HepG2 (cell line): Measurements from ENCODE around the gene RASD1. TPM values are rescaled to one million over a fixed set of nuclear protein-coding genes. Genes with fewer than 3 reads are reported as not detected.

ENCODE experiments used
- CCDC6 ChIP-seq: sonication (generic); formaldehyde crosslinking; IDR thresholded peaks from 2 replicates; pipeline ENCODE4 v1.8.1; 2022; ENCODE audit warnings: mild to moderate bottlenecking, missing genetic modification reagents, moderate library complexity
- FOXJ3 ChIP-seq: sonication (generic); formaldehyde crosslinking; IDR thresholded peaks from 2 replicates; pipeline ENCODE4 v1.4.0; 2020; ENCODE audit warnings: missing genetic modification reagents, mild to moderate bottlenecking, borderline replicate concordance
- GABPA ChIP-seq, 2 experiments: IDR thresholded peaks; 2 replicates each; pipeline ENCODE4 v1.6.1; 2011 to 2016; ENCODE audit warnings: low read depth in 2 of 2, low read length in 1 of 2, missing biosample characterization in 1 of 2, missing genetic modification characterization in 1 of 2
- HIVEP1 ChIP-seq: sonication (generic); formaldehyde crosslinking; IDR thresholded peaks from 2 replicates; pipeline ENCODE4 v1.4.0; 2020; ENCODE audit warnings: mild to moderate bottlenecking, missing genetic modification reagents
- SKIL ChIP-seq: sonication (generic); formaldehyde crosslinking; IDR thresholded peaks from 2 replicates; pipeline ENCODE4 v1.8.0; 2022; ENCODE audit warnings: missing genetic modification reagents, mild to moderate bottlenecking, moderate library complexity, borderline replicate concordance
- SP5 ChIP-seq: IDR thresholded peaks from 2 replicates; pipeline ENCODE4 v1.6.1; 2016; ENCODE audit warnings: low read depth, borderline replicate concordance
- TBX2 ChIP-seq: sonication (generic); formaldehyde crosslinking; IDR thresholded peaks from 2 replicates; pipeline ENCODE4 v1.5.0; 2020; ENCODE audit warnings: missing genetic modification reagents, mild to moderate bottlenecking, borderline replicate concordance
- TEF ChIP-seq: sonication (generic); formaldehyde crosslinking; IDR thresholded peaks from 2 replicates; pipeline ENCODE4 v1.5.0; 2020; ENCODE audit warnings: missing genetic modification reagents
- polyA plus RNA-seq, 8 experiments: library from polyadenylated mRNA; depleted of rRNA in 3 of 8; stranded (reverse) in 7 of 8; unstranded in 1 of 8; fragments of >200 nt; fragmentation: Illumina TruSeq in 4 of 8; extraction: Trizol in 4 of 8; gene quantifications; 2 replicates each; pipeline versions ENCODE4 v1.2.1 to v1.2.3, GENCODE V29; 2011 to 2016; ENCODE audit warnings: low read depth in 4 of 8, missing spikeins in 1 of 8, mixed read lengths in 1 of 8; ENCODE audit not compliant: insufficient read depth in 1 of 8
- total RNA-seq, 5 experiments: library from RNA; depleted of rRNA; stranded (reverse); fragments of >200 nt; fragmentation: Illumina TruSeq; extraction: Trizol; gene quantifications; 2 replicates each; pipeline ENCODE4 v1.2.3, GENCODE V29; 2016; ENCODE audit warnings: low read depth in 1 of 5
- TF ChIP-seq, protein P1 (sequence below), 2 experiments: fragments of 450-650 bp in 1 of 2; sonication (generic) in 1 of 2; formaldehyde crosslinking in 1 of 2; IDR thresholded peaks; 2 replicates each; pipeline versions ENCODE4 v1.6.1 to v1.8.0; 2016 to 2022; ENCODE audit warnings: antibody characterized with exemption in 1 of 2, mild to moderate bottlenecking in 1 of 2, missing genetic modification reagents in 1 of 2
- TF ChIP-seq, protein P2 (sequence below): IDR thresholded peaks from 2 replicates; pipeline ENCODE4 v1.6.1; 2016; ENCODE audit warnings: low read depth
- TF ChIP-seq, protein P3 (sequence below): sonication (generic); formaldehyde crosslinking; IDR thresholded peaks from 2 replicates; pipeline ENCODE4 v1.9.0; 2022; ENCODE audit warnings: low read depth, missing genetic modification reagents

The RASD1 gene
- total and polyA plus RNA-seq, 2 of the 13 experiments (the other 11 are each of a cell fraction or from before 2014, with no cell fraction given): 1.6 to 4.2 TPM

DNA sequence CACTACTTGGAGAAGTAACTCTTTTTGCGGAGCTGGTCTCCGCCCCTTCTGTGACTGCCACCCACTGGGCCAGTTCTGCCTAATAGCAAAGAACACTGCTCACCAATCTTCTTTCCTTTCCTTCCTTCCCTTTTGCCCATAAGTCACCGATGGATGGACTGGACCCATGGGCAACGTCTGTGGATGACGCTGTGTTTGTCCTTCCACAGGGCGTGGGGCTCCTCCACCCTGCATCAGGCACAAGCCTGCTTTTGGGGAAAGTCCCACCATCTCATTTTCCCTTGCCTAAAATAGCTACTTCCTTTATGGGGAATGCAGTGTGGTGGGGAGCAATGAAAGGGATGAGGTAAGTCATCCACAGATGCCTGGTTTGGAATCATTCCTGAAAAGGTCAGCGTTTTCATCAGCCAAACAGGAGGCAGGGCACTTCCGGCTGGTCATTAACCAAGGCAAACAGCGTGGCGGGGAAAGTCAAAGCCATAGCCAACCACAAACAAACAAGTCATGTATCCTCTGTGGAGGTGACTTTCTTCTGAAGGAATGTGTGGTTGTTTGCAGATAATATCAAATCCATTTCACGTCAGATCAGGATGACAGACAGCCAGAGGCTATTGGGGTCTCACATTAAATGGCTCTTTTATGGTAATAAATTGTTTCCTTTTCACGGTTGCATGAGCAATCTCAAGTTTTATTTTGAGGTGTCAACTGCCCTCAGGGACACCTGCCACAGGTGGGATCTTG, 50.1 kb downstream of the RASD1 start (continued):
- TF ChIP-seq FOXJ3 (CRISPR knock-in tag): peak; percentile 97
- peak; percentile 96 for TF ChIP-seq SKIL (CRISPR knock-in tag)
- TF ChIP-seq GABPA (IDR thresholded peaks at IDR 0.05; ENCODE audit: low read depth, low read length): no peak
- TF ChIP-seq GABPA (CRISPR knock-in tag; IDR thresholded peaks at IDR 0.05; ENCODE audit: low read depth): peak; percentile 85
- TF ChIP-seq CCDC6 (CRISPR knock-in tag): peak; percentile 58; the same call in 1 of the 2 replicates
- TF ChIP-seq TBX2 (CRISPR knock-in tag): peak; percentile 88
- TF ChIP-seq, protein P1, sequence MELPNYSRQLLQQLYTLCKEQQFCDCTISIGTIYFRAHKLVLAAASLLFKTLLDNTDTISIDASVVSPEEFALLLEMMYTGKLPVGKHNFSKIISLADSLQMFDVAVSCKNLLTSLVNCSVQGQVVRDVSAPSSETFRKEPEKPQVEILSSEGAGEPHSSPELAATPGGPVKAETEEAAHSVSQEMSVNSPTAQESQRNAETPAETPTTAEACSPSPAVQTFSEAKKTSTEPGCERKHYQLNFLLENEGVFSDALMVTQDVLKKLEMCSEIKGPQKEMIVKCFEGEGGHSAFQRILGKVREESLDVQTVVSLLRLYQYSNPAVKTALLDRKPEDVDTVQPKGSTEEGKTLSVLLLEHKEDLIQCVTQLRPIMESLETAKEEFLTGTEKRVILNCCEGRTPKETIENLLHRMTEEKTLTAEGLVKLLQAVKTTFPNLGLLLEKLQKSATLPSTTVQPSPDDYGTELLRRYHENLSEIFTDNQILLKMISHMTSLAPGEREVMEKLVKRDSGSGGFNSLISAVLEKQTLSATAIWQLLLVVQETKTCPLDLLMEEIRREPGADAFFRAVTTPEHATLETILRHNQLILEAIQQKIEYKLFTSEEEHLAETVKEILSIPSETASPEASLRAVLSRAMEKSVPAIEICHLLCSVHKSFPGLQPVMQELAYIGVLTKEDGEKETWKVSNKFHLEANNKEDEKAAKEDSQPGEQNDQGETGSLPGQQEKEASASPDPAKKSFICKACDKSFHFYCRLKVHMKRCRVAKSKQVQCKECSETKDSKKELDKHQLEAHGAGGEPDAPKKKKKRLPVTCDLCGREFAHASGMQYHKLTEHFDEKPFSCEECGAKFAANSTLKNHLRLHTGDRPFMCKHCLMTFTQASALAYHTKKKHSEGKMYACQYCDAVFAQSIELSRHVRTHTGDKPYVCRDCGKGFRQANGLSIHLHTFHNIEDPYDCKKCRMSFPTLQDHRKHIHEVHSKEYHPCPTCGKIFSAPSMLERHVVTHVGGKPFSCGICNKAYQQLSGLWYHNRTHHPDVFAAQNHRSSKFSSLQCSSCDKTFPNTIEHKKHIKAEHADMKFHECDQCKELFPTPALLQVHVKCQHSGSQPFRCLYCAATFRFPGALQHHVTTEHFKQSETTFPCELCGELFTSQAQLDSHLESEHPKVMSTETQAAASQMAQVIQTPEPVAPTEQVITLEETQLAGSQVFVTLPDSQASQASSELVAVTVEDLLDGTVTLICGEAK (IDR thresholded peaks at IDR 0.05): no peak
- TF ChIP-seq, protein P1 (CRISPR knock-in tag; IDR thresholded peaks at IDR 0.05): peak; percentile 61; the same call in 1 of the 2 replicates
- TF ChIP-seq TEF: peak; percentile 65; the same call in 1 of the 2 replicates
- peak; percentile 62; the same call in 1 of the 2 replicates for TF ChIP-seq HIVEP1 (CRISPR knock-in tag)
- TF ChIP-seq SP5 (CRISPR knock-in tag): peak; percentile 99
- TF ChIP-seq, protein P2, sequence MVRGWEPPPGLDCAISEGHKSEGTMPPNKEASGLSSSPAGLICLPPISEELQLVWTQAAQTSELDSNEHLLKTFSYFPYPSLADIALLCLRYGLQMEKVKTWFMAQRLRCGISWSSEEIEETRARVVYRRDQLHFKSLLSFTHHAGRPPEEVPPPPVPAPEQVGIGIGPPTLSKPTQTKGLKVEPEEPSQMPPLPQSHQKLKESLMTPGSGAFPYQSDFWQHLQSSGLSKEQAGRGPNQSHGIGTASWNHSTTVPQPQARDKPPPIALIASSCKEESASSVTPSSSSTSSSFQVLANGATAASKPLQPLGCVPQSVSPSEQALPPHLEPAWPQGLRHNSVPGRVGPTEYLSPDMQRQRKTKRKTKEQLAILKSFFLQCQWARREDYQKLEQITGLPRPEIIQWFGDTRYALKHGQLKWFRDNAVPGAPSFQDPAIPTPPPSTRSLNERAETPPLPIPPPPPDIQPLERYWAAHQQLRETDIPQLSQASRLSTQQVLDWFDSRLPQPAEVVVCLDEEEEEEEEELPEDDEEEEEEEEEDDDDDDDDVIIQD (CRISPR knock-in tag): peak; percentile 68
- TF ChIP-seq, protein P3, sequence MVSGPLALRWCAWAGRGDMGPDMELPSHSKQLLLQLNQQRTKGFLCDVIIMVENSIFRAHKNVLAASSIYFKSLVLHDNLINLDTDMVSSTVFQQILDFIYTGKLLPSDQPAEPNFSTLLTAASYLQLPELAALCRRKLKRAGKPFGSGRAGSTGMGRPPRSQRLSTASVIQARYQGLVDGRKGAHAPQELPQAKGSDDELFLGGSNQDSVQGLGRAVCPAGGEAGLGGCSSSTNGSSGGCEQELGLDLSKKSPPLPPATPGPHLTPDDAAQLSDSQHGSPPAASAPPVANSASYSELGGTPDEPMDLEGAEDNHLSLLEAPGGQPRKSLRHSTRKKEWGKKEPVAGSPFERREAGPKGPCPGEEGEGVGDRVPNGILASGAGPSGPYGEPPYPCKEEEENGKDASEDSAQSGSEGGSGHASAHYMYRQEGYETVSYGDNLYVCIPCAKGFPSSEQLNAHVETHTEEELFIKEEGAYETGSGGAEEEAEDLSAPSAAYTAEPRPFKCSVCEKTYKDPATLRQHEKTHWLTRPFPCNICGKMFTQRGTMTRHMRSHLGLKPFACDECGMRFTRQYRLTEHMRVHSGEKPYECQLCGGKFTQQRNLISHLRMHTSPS (CRISPR knock-in tag): peak; percentile 54
